Mesothelial cell of epicardium (in vitro differentiated cells): Measurements from ENCODE around the gene PACSIN3. TPM values are rescaled to one million over a fixed set of nuclear protein-coding genes. Genes with fewer than 3 reads are reported as not detected.

Experiments
- DNase-seq, 2 experiments: peaks; one replicate each; pipeline ENCODE4 v3.0.0; 2021; ENCODE audit warnings: low spot score in 2 of 2; ENCODE audit not compliant: unreplicated experiment in 2 of 2
- H3K27ac Mint-ChIP-seq: 2 replicates; pipeline ENCODE4 v1.8.0; 2021; ENCODE audit warnings: mixed read lengths
- H3K27me3 Mint-ChIP-seq: 2 replicates; pipeline ENCODE4 v1.8.0; 2021; ENCODE audit warnings: low read depth, mixed read lengths
- H3K36me3 Mint-ChIP-seq: 2 replicates; pipeline ENCODE4 v1.8.0; 2021; ENCODE audit warnings: mixed read lengths
- H3K4me1 Mint-ChIP-seq: 2 replicates; pipeline ENCODE4 v1.8.0; 2021; ENCODE audit warnings: mixed read lengths
- H3K4me3 Mint-ChIP-seq: 2 replicates; pipeline ENCODE4 v1.8.0; 2021; ENCODE audit warnings: mild to moderate bottlenecking, moderate library complexity, mixed read lengths
- H3K9me3 Mint-ChIP-seq: 2 replicates; pipeline ENCODE4 v1.8.0; 2021; ENCODE audit warnings: mixed read lengths
- CTCF ChIP-seq: fragments of 200-600 bp; sonication (generic); IDR thresholded peaks from one replicate; pipeline ENCODE4 v1.5.0; 2021; ENCODE audit warnings: antibody characterized with exemption; ENCODE audit not compliant: unreplicated experiment
- total RNA-seq: library from RNA; stranded (reverse); gene quantifications from 3 replicates; pipeline ENCODE4 v1.2.1, GENCODE V29; 2021

The PACSIN3 gene
- total RNA-seq, 1 donor from 2014 or later: 64.1 TPM

GRCh38 chr11:47176328-47177228 lies 9.7 kb downstream of the PACSIN3 start, which contains the start of gene ARFGAP2:
ARFGAP2 (minus strand) TSS chr11:47176879; CDS start chr11:47176853, 26 bp downstream.
- Mint-ChIP-seq H3K36me3 (peaks cover 8% of the 10 kb centered on the region), H3K27ac (peak within 1 kb of the TSS; percentile 100), H3K4me1 (peaks cover 21% of the 10 kb centered on the region), H3K27me3 (no peaks in the 10 kb centered on the region), H3K9me3 (no peaks in the 10 kb centered on the region), H3K4me3 (peak within 1 kb of the TSS; percentile 97)
- DNase-seq: peak; percentile 92 to 96
- TF ChIP-seq CTCF: no peak

GRCh38 chr11:47175746-47176327 lies 10.4 kb downstream of the PACSIN3 start:
- no peak for DNase-seq
- no peak for TF ChIP-seq CTCF
- H3K36me3 Mint-ChIP-seq: peaks cover 13% of the 10 kb centered on the region

GRCh38 chr11:47172740-47173336 lies 13.4 kb downstream of the PACSIN3 start:
- Mint-ChIP-seq H3K36me3 (peaks cover 15% of the 10 kb centered on the region), H3K4me1 (peaks cover 20% of the 10 kb centered on the region), H3K27ac (no peak overlapping the region), H3K9me3 (no peaks in the 10 kb centered on the region), H3K27me3 (no peaks in the 10 kb centered on the region), H3K4me3 (no peak overlapping the region)
- no peak for TF ChIP-seq CTCF
- no peak for DNase-seq

More at GRCh38 chr11:47175746-47176327, 10.4 kb downstream of the PACSIN3 start:
- Mint-ChIP-seq H3K4me1 (peaks cover 21% of the 10 kb centered on the region), H3K27ac (peak overlapping the region; percentile 100), H3K27me3 (no peaks in the 10 kb centered on the region), H3K4me3 (peak overlapping the region; percentile 97), H3K9me3 (no peaks in the 10 kb centered on the region)

- no peak for DNase-seq
- TF ChIP-seq CTCF: no peak
- Mint-ChIP-seq H3K36me3 (peaks cover 15% of the 10 kb centered on the region), H3K27ac (no peak overlapping the region), H3K27me3 (no peaks in the 10 kb centered on the region), H3K4me1 (peaks cover 12% of the 10 kb centered on the region), H3K4me3 (no peak overlapping the region), H3K9me3 (no peaks in the 10 kb centered on the region)
These were observed 14.4 kb downstream of the PACSIN3 start for GRCh38 chr11:47171856-47172255.

GRCh38 chr11:47171061-47171838 lies 15.0 kb downstream of the PACSIN3 start:
- Mint-ChIP-seq H3K9me3 (no peaks in the 10 kb centered on the region), H3K27me3 (no peaks in the 10 kb centered on the region), H3K4me3 (no peak overlapping the region), H3K27ac (no peak overlapping the region), H3K4me1 (peaks cover 12% of the 10 kb centered on the region), H3K36me3 (peaks cover 15% of the 10 kb centered on the region)
- DNase-seq: no peak
- no peak for TF ChIP-seq CTCF
